GM23338 (cell line): Measurements from ENCODE around the gene MCM9. TPM values are rescaled to one million over a fixed set of nuclear protein-coding genes. Genes with fewer than 3 reads are reported as not detected.

ENCODE experiments used
- ATAC-seq: fragments of 200-7000 bp; cut with Tn5 transposase; 3 replicates; pipeline ENCODE4 v1.9.1; 2020
- DNase-seq: peaks from one replicate; pipeline ENCODE4 v3.0.0-alpha.2; 2015; ENCODE audit warnings: low spot score
- H2AFZ ChIP-seq: fragments of 200-600 bp; sonication (generic); 2 replicates; pipeline ENCODE4 v1.8.0; 2016; ENCODE audit warnings: antibody characterized with exemption, mild to moderate bottlenecking, moderate library complexity
- H3F3A ChIP-seq: fragments of 200-600 bp; sonication (generic); replicated peaks from 2 replicates; pipeline ENCODE4 v1.8.0; 2017; ENCODE audit warnings: antibody characterized with exemption, mixed run types, low read depth
- H3K27ac ChIP-seq: fragments of 200-600 bp; sonication (generic); 2 replicates; pipeline ENCODE4 v1.6.1; 2016; ENCODE audit warnings: low read depth
- H3K27me3 ChIP-seq: fragments of 200-600 bp; sonication (generic); 2 replicates; pipeline ENCODE4 v1.8.0; 2016; ENCODE audit warnings: mild to moderate bottlenecking, mixed run types, moderate library complexity; ENCODE audit not compliant: insufficient read depth
- H3K36me3 ChIP-seq: fragments of 200-600 bp; sonication (generic); 2 replicates; pipeline ENCODE4 v1.8.0; 2016; ENCODE audit warnings: mild to moderate bottlenecking; ENCODE audit not compliant: insufficient read depth
- H3K4me1 ChIP-seq: fragments of 200-600 bp; sonication (generic); 2 replicates; pipeline ENCODE4 v1.8.0; 2016; ENCODE audit warnings: mild to moderate bottlenecking, moderate library complexity; ENCODE audit not compliant: insufficient read depth
- H3K4me2 ChIP-seq: fragments of 200-600 bp; sonication (generic); 2 replicates; pipeline ENCODE4 v1.7.1; 2017; ENCODE audit warnings: mixed run types
- H3K4me3 ChIP-seq: fragments of 200-600 bp; sonication (generic); 2 replicates; pipeline ENCODE4 v1.6.1; 2016; ENCODE audit warnings: mixed run types
- H3K79me2 ChIP-seq: fragments of 200-600 bp; sonication (generic); replicated peaks from 2 replicates; pipeline ENCODE4 v1.8.0; 2017; ENCODE audit warnings: mild to moderate bottlenecking; ENCODE audit not compliant: insufficient read depth
- H3K9me2 ChIP-seq: fragments of 200-600 bp; sonication (generic); 2 replicates; pipeline ENCODE4 v1.8.0; 2017; ENCODE audit not compliant: insufficient read depth
- H4K20me1 ChIP-seq: fragments of 200-600 bp; sonication (generic); replicated peaks from 2 replicates; pipeline ENCODE4 v1.8.0; 2017; ENCODE audit warnings: mild to moderate bottlenecking; ENCODE audit not compliant: insufficient read depth
- H3K27ac Mint-ChIP-seq: 2 replicates; pipeline ENCODE4 v1.8.0; 2020; ENCODE audit warnings: inconsistent platforms, mild to moderate bottlenecking, moderate library complexity, mixed read lengths
- H3K27me3 Mint-ChIP-seq: 3 replicates; pipeline ENCODE4 v1.8.0; 2022; ENCODE audit warnings: low read depth, mild to moderate bottlenecking, moderate library complexity, mixed read lengths, inconsistent platforms; ENCODE audit not compliant: insufficient read depth, poor library complexity
- H3K36me3 Mint-ChIP-seq: 3 replicates; pipeline ENCODE4 v1.8.0; 2021; ENCODE audit warnings: low read depth, mild to moderate bottlenecking, inconsistent platforms, moderate library complexity, mixed read lengths
- H3K4me1 Mint-ChIP-seq: 3 replicates; pipeline ENCODE4 v1.8.0; 2020; ENCODE audit warnings: mild to moderate bottlenecking, inconsistent platforms, mixed read lengths
- H3K4me3 Mint-ChIP-seq: 3 replicates; pipeline ENCODE4 v1.8.0; 2021; ENCODE audit warnings: moderate library complexity, mild to moderate bottlenecking, inconsistent platforms, mixed read lengths
- H3K9me3 Mint-ChIP-seq: 3 replicates; pipeline ENCODE4 v1.8.0; 2020; ENCODE audit warnings: moderate library complexity, mild to moderate bottlenecking, inconsistent platforms, mixed read lengths
- CREB1 ChIP-seq: fragments of 250-450 bp; sonication (Bioruptor Pico); IDR thresholded peaks from 2 replicates; pipeline ENCODE4 v1.5.0; 2020; ENCODE audit warnings: low read depth, mild to moderate bottlenecking, moderate library complexity
- CTCF ChIP-seq, 2 experiments: fragments of 200-600 bp in 1 of 2; sonication (generic) in 1 of 2; conservative IDR thresholded peaks; 2 replicates each; pipeline versions ENCODE4 v1.5.1 to v1.6.1; 2016 to 2017; ENCODE audit warnings: antibody characterized with exemption in 2 of 2, low read depth in 2 of 2, mild to moderate bottlenecking in 2 of 2, moderate library complexity in 1 of 2
- ETS1 ChIP-seq: IDR thresholded peaks from 2 replicates; pipeline ENCODE4 v1.6.1; 2016; ENCODE audit warnings: antibody characterized with exemption
- EZH2 ChIP-seq: fragments of 200-600 bp; sonication (generic); IDR thresholded peaks from one replicate; pipeline ENCODE4 v1.8.0; 2017; ENCODE audit warnings: antibody characterized with exemption, mild to moderate bottlenecking, low read depth; ENCODE audit not compliant: unreplicated experiment
- EZH2phosphoT487 ChIP-seq: fragments of 200-600 bp; sonication (generic); IDR thresholded peaks from one replicate; pipeline ENCODE4 v1.8.1; 2018; ENCODE audit warnings: antibody characterized with exemption; ENCODE audit not compliant: unreplicated experiment
- JUNB ChIP-seq: IDR thresholded peaks from one replicate; pipeline ENCODE4 v1.6.1; 2016; ENCODE audit warnings: antibody characterized with exemption; ENCODE audit not compliant: unreplicated experiment
- NANOG ChIP-seq: IDR thresholded peaks from 2 replicates; pipeline ENCODE4 v1.6.1; 2016; ENCODE audit warnings: antibody characterized with exemption, borderline replicate concordance
- POLR2AphosphoS5 ChIP-seq: IDR thresholded peaks from 2 replicates; pipeline ENCODE4 v1.6.1; 2016; ENCODE audit warnings: antibody characterized with exemption, low read depth
- REST ChIP-seq: IDR thresholded peaks from one replicate; pipeline ENCODE4 v1.6.1; 2018; ENCODE audit warnings: antibody characterized with exemption; ENCODE audit not compliant: unreplicated experiment
- STAT1 ChIP-seq: IDR thresholded peaks from one replicate; pipeline ENCODE4 v1.6.1; 2016; ENCODE audit warnings: antibody characterized with exemption; ENCODE audit not compliant: unreplicated experiment
- ZNF114 ChIP-seq: fragments of 250-450 bp; sonication (Bioruptor Pico); IDR thresholded peaks from 2 replicates; pipeline ENCODE4 v1.5.0; 2020; ENCODE audit warnings: mild to moderate bottlenecking, moderate library complexity
- ZNF331 ChIP-seq: fragments of 250-450 bp; sonication (Bioruptor Pico); IDR thresholded peaks from 2 replicates; pipeline ENCODE4 v1.5.0; 2020; ENCODE audit warnings: low read depth, mild to moderate bottlenecking, moderate library complexity
- ZNF462 ChIP-seq: fragments of 250-450 bp; sonication (Bioruptor Pico); IDR thresholded peaks from 2 replicates; pipeline ENCODE4 v1.5.0; 2020; ENCODE audit warnings: mild to moderate bottlenecking, moderate library complexity
- polyA plus RNA-seq: library from polyadenylated mRNA; unstranded; fragments of >200 nt; fragmentation: Nextera tagmentation; extraction: Ambion mirVana; gene quantifications from 2 replicates; pipeline ENCODE4 v1.2.1, GENCODE V29; 2016
- total RNA-seq: library from RNA; depleted of rRNA; stranded (reverse); fragments of >200 nt; shearing (Covaris generic); gene quantifications from 2 replicates; pipeline ENCODE4 v1.2.3, GENCODE V29; 2014

MCM9 gene
- total and polyA plus RNA-seq, 2 experiments from 2014 or later = 14.9 to 16.6 TPM

GRCh38 chr6:118782651-118783050 is 152.3 kb downstream of the MCM9 start:
- H3K4me3 ChIP-seq = no peak overlapping the region
- H3K79me2 ChIP-seq = no peaks in the 10 kb centered on the region
- Mint-ChIP-seq H3K4me3 (no peak overlapping the region), H3K27me3 (peaks cover 2% of the 10 kb centered on the region), H3K36me3 (no peaks in the 10 kb centered on the region), H3K9me3 (no peaks in the 10 kb centered on the region), H3K27ac (no peak overlapping the region), H3K4me1 (peaks cover 10% of the 10 kb centered on the region; the same call in 2 of the 3 replicates)
- no peak overlapping the region for H2AFZ ChIP-seq
- no peak overlapping the region for H3K27ac ChIP-seq
- H4K20me1 ChIP-seq = no peaks in the 10 kb centered on the region
- no peak for DNase-seq
- ATAC-seq = no peak
- H3K9me2 ChIP-seq = no peaks in the 10 kb centered on the region
- H3F3A ChIP-seq = no peaks in the 10 kb centered on the region
- no peaks in the 10 kb centered on the region for H3K4me1 ChIP-seq
- H3K27me3 ChIP-seq = no peaks in the 10 kb centered on the region
- H3K36me3 ChIP-seq = no peaks in the 10 kb centered on the region
- TF ChIP-seq NANOG = no peak
- no peak for TF ChIP-seq ZNF462
- no peak for TF ChIP-seq CTCF (conservative IDR thresholded peaks at IDR 0.05; ENCODE audit: low read depth in 2 of 2)
- TF ChIP-seq EZH2 = no peak
- TF ChIP-seq ZNF331 = no peak
- TF ChIP-seq STAT1 = no peak
- TF ChIP-seq JUNB = no peak
- TF ChIP-seq REST = no peak
- no peak for TF ChIP-seq ETS1
- TF ChIP-seq POLR2AphosphoS5 = no peak
- no peak for TF ChIP-seq CREB1 (CRISPR knock-in tag)
- TF ChIP-seq EZH2phosphoT487 = no peak
- TF ChIP-seq ZNF114 = no peak
- H3K4me2 ChIP-seq = no peak overlapping the region
